HG02588 (cell line): Measurements from ENCODE around the gene UBE2E1.

ENCODE experiments used
- ATAC-seq: cut with Tn5 transposase; IDR thresholded peaks from one replicate; pipeline ENCODE4 v1.9.1; 2021; ENCODE audit warnings: mild to moderate bottlenecking, moderate library complexity; ENCODE audit not compliant: unreplicated experiment

Gene UBE2E1

GRCh38 chr3:23819599-23820360 is 14.0 kb downstream of the UBE2E1 start:
- ATAC-seq, result peak; percentile 57

GRCh38 chr3:23820888-23821287 is 15.1 kb downstream of the UBE2E1 start:
- ATAC-seq, result no peak

GRCh38 chr3:23821858-23822257 is 16.1 kb downstream of the UBE2E1 start:
- no peak for ATAC-seq

GRCh38 chr3:23822559-23822958 is 16.8 kb downstream of the UBE2E1 start:
- no peak for ATAC-seq

- ATAC-seq, result no peak
These were observed 17.9 kb downstream of the UBE2E1 start for GRCh38 chr3:23823620-23824019.

GRCh38 chr3:23824699-23825444 is 19.1 kb downstream of the UBE2E1 start:
- ATAC-seq, result no peak

GRCh38 chr3:23825802-23826201 is 20.0 kb downstream of the UBE2E1 start:
- no peak for ATAC-seq

- no peak for ATAC-seq
These were observed 20.8 kb downstream of the UBE2E1 start for GRCh38 chr3:23826382-23827064.

GRCh38 chr3:23829242-23829934 is 23.6 kb downstream of the UBE2E1 start:
- peak; percentile 49 for ATAC-seq

- peak; percentile 84 for ATAC-seq
These were observed 25.2 kb downstream of the UBE2E1 start for GRCh38 chr3:23830869-23831484.

GRCh38 chr3:23831517-23832394 is 26.0 kb downstream of the UBE2E1 start:
- no peak for ATAC-seq

- ATAC-seq, result no peak
These were observed 26.8 kb downstream of the UBE2E1 start for GRCh38 chr3:23832523-23832922.

- ATAC-seq, result no peak
These were observed 28.5 kb downstream of the UBE2E1 start for GRCh38 chr3:23834082-23834870.

GRCh38 chr3:23835087-23835486 is 29.3 kb downstream of the UBE2E1 start:
- no peak for ATAC-seq

- no peak for ATAC-seq
These were observed 30.0 kb downstream of the UBE2E1 start for GRCh38 chr3:23835802-23836201.

- ATAC-seq, result no peak
These were observed 30.9 kb downstream of the UBE2E1 start for GRCh38 chr3:23836536-23837230.

- no peak for ATAC-seq
These were observed 31.5 kb downstream of the UBE2E1 start for GRCh38 chr3:23837286-23837685.

GRCh38 chr3:23837691-23838090 is 31.9 kb downstream of the UBE2E1 start:
- ATAC-seq, result peak; percentile 57
